ENCODE data around the gene VAV2. TPM values are rescaled to one million over a fixed set of nuclear protein-coding genes. Genes with fewer than 3 reads are reported as not detected.

VAV2 gene
- total and polyA plus RNA-seq, 2 experiments from 2014 or later: 8.1 to 28.9 TPM

DNA sequence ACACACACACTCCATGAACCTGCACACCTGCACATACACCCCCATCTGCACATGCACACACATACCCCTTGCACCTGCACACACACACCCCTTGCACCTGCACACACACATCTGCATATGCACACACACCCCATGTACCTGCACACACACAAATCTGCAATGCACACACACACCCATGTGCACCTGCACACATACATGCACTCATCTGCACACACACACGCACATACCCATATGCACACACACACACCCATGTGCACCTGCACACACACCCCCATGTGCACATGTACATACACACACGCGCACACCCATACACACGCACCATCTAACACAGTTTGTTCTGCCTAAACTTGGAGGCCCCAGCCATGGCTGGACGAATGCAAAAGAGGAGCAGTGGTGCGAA, 138.1 kb downstream of the VAV2 start:
- no peak for ATAC-seq
- 0 out of 2 replicates have a peak, but pooled peaks cover 8% of the 10 kb centered on the region for H3K79me2 ChIP-seq (replicated peaks; ENCODE audit: insufficient read depth)
- TF ChIP-seq EZH2 (IDR thresholded peaks at IDR 0.05; ENCODE audit: low read depth, unreplicated experiment): no peak

DNA sequence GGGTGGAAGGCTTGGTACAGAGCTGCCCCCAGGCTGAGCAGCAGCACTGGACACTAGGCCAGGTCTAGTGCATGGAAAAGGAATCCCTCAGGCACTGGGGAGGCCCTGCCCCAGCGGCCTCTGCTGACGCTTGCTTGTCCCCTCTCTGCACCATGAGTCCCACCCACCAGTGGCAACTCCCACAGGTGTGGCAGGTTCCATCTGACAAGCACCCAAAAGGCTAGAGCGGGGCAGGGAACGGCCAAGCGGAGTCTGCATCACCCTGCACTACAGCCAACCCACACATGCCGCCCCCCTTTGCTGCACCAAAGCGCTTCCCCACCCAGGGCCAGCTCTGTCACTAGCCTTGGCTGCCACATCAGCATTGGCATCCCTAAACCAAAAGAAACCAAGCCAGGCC, 138.8 kb downstream of the VAV2 start:
- H3K4me1 ChIP-seq (ENCODE audit: insufficient read depth): no peaks in the 10 kb centered on the region
- no peak overlapping the region for H3K4me2 ChIP-seq
- H3K4me1 Mint-ChIP-seq: peaks cover 9% of the 10 kb centered on the region
- no peak overlapping the region for H3K27ac Mint-ChIP-seq
- H3K9me3 Mint-ChIP-seq: no peaks in the 10 kb centered on the region; the same call in 2 of the 3 replicates
- no peak overlapping the region for H2AFZ ChIP-seq
- no peaks in the 10 kb centered on the region; the same call in 1 of the 2 replicates for H4K20me1 ChIP-seq (replicated peaks; ENCODE audit: insufficient read depth)
- H3K9me2 ChIP-seq (ENCODE audit: insufficient read depth): no peaks in the 10 kb centered on the region
- H3F3A ChIP-seq (replicated peaks; ENCODE audit: low read depth): no peaks in the 10 kb centered on the region
- no peak for DNase-seq (ENCODE audit: low spot score)
- H3K4me3 Mint-ChIP-seq: no peak overlapping the region
- H3K4me3 ChIP-seq: no peak overlapping the region
- no peak overlapping the region for H3K27ac ChIP-seq (ENCODE audit: low read depth)
- peaks cover 3% of the 10 kb centered on the region; the same call in 2 of the 3 replicates for H3K36me3 Mint-ChIP-seq (ENCODE audit: low read depth)
- no peak for ATAC-seq
- no peaks in the 10 kb centered on the region for H3K36me3 ChIP-seq (ENCODE audit: insufficient read depth)
- 0 out of 2 replicates have a peak, but pooled peaks cover 8% of the 10 kb centered on the region for H3K79me2 ChIP-seq (replicated peaks; ENCODE audit: insufficient read depth)
- no peaks in the 10 kb centered on the region for H3K27me3 ChIP-seq (ENCODE audit: insufficient read depth)
- H3K27me3 Mint-ChIP-seq (ENCODE audit: insufficient read depth, low read depth, poor library complexity): no peaks in the 10 kb centered on the region
- TF ChIP-seq CREB1 (CRISPR knock-in tag; IDR thresholded peaks at IDR 0.05; ENCODE audit: low read depth) (no peak), ZNF331 (CRISPR knock-in tag; IDR thresholded peaks at IDR 0.05; ENCODE audit: low read depth) (no peak), STAT1 (IDR thresholded peaks at IDR 0.05; ENCODE audit: unreplicated experiment) (no peak), POLR2AphosphoS5 (IDR thresholded peaks at IDR 0.05; ENCODE audit: low read depth) (no peak), EZH2 (IDR thresholded peaks at IDR 0.05; ENCODE audit: low read depth, unreplicated experiment) (no peak), EZH2phosphoT487 (IDR thresholded peaks at IDR 0.05; ENCODE audit: unreplicated experiment) (no peak), JUNB (IDR thresholded peaks at IDR 0.05; ENCODE audit: unreplicated experiment) (no peak), NANOG (IDR thresholded peaks at IDR 0.05; ENCODE audit: borderline replicate concordance) (no peak), ZNF114 (CRISPR knock-in tag; IDR thresholded peaks at IDR 0.05) (no peak)
- TF ChIP-seq, protein P1, sequence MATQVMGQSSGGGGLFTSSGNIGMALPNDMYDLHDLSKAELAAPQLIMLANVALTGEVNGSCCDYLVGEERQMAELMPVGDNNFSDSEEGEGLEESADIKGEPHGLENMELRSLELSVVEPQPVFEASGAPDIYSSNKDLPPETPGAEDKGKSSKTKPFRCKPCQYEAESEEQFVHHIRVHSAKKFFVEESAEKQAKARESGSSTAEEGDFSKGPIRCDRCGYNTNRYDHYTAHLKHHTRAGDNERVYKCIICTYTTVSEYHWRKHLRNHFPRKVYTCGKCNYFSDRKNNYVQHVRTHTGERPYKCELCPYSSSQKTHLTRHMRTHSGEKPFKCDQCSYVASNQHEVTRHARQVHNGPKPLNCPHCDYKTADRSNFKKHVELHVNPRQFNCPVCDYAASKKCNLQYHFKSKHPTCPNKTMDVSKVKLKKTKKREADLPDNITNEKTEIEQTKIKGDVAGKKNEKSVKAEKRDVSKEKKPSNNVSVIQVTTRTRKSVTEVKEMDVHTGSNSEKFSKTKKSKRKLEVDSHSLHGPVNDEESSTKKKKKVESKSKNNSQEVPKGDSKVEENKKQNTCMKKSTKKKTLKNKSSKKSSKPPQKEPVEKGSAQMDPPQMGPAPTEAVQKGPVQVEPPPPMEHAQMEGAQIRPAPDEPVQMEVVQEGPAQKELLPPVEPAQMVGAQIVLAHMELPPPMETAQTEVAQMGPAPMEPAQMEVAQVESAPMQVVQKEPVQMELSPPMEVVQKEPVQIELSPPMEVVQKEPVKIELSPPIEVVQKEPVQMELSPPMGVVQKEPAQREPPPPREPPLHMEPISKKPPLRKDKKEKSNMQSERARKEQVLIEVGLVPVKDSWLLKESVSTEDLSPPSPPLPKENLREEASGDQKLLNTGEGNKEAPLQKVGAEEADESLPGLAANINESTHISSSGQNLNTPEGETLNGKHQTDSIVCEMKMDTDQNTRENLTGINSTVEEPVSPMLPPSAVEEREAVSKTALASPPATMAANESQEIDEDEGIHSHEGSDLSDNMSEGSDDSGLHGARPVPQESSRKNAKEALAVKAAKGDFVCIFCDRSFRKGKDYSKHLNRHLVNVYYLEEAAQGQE (IDR thresholded peaks at IDR 0.05; ENCODE audit: unreplicated experiment): no peak
- TF ChIP-seq, protein P2, sequence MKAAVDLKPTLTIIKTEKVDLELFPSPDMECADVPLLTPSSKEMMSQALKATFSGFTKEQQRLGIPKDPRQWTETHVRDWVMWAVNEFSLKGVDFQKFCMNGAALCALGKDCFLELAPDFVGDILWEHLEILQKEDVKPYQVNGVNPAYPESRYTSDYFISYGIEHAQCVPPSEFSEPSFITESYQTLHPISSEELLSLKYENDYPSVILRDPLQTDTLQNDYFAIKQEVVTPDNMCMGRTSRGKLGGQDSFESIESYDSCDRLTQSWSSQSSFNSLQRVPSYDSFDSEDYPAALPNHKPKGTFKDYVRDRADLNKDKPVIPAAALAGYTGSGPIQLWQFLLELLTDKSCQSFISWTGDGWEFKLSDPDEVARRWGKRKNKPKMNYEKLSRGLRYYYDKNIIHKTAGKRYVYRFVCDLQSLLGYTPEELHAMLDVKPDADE (IDR thresholded peaks at IDR 0.05): no peak
- TF ChIP-seq, protein P3, sequence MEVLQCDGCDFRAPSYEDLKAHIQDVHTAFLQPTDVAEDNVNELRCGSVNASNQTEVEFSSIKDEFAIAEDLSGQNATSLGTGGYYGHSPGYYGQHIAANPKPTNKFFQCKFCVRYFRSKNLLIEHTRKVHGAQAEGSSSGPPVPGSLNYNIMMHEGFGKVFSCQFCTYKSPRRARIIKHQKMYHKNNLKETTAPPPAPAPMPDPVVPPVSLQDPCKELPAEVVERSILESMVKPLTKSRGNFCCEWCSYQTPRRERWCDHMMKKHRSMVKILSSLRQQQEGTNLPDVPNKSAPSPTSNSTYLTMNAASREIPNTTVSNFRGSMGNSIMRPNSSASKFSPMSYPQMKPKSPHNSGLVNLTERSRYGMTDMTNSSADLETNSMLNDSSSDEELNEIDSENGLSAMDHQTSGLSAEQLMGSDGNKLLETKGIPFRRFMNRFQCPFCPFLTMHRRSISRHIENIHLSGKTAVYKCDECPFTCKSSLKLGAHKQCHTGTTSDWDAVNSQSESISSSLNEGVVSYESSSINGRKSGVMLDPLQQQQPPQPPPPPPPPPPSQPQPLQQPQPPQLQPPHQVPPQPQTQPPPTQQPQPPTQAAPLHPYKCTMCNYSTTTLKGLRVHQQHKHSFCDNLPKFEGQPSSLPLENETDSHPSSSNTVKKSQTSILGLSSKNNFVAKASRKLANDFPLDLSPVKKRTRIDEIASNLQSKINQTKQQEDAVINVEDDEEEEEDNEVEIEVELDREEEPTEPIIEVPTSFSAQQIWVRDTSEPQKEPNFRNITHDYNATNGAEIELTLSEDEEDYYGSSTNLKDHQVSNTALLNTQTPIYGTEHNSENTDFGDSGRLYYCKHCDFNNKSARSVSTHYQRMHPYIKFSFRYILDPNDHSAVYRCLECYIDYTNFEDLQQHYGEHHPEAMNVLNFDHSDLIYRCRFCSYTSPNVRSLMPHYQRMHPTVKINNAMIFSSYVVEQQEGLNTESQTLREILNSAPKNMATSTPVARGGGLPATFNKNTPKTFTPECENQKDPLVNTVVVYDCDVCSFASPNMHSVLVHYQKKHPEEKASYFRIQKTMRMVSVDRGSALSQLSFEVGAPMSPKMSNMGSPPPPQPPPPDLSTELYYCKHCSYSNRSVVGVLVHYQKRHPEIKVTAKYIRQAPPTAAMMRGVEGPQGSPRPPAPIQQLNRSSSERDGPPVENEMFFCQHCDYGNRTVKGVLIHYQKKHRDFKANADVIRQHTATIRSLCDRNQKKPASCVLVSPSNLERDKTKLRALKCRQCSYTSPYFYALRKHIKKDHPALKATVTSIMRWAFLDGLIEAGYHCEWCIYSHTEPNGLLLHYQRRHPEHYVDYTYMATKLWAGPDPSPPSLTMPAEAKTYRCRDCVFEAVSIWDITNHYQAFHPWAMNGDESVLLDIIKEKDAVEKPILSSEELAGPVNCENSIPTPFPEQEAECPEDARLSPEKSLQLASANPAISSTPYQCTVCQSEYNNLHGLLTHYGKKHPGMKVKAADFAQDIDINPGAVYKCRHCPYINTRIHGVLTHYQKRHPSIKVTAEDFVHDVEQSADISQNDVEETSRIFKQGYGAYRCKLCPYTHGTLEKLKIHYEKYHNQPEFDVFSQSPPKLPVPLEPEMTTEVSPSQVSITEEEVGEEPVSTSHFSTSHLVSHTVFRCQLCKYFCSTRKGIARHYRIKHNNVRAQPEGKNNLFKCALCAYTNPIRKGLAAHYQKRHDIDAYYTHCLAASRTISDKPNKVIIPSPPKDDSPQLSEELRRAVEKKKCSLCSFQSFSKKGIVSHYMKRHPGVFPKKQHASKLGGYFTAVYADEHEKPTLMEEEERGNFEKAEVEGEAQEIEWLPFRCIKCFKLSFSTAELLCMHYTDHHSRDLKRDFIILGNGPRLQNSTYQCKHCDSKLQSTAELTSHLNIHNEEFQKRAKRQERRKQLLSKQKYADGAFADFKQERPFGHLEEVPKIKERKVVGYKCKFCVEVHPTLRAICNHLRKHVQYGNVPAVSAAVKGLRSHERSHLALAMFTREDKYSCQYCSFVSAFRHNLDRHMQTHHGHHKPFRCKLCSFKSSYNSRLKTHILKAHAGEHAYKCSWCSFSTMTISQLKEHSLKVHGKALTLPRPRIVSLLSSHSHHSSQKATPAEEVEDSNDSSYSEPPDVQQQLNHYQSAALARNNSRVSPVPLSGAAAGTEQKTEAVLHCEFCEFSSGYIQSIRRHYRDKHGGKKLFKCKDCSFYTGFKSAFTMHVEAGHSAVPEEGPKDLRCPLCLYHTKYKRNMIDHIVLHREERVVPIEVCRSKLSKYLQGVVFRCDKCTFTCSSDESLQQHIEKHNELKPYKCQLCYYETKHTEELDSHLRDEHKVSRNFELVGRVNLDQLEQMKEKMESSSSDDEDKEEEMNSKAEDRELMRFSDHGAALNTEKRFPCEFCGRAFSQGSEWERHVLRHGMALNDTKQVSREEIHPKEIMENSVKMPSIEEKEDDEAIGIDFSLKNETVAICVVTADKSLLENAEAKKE (CRISPR knock-in tag; IDR thresholded peaks at IDR 0.05): no peak

More for the DNA sequence above, 138.1 kb downstream of the VAV2 start:
- Mint-ChIP-seq H3K27ac (no peak overlapping the region), H3K36me3 (ENCODE audit: low read depth) (peaks cover 3% of the 10 kb centered on the region; the same call in 2 of the 3 replicates), H3K9me3 (no peaks in the 10 kb centered on the region; the same call in 2 of the 3 replicates), H3K27me3 (ENCODE audit: insufficient read depth, low read depth, poor library complexity) (no peaks in the 10 kb centered on the region), H3K4me1 (peaks cover 9% of the 10 kb centered on the region), H3K4me3 (no peak overlapping the region)
- Histone ChIP-seq H3F3A (replicated peaks; ENCODE audit: low read depth) (no peaks in the 10 kb centered on the region), H3K36me3 (ENCODE audit: insufficient read depth) (no peaks in the 10 kb centered on the region), H2AFZ (no peak overlapping the region), H3K4me3 (no peak overlapping the region), H3K27ac (ENCODE audit: low read depth) (no peak overlapping the region), H4K20me1 (replicated peaks; ENCODE audit: insufficient read depth) (no peaks in the 10 kb centered on the region; the same call in 1 of the 2 replicates), H3K27me3 (ENCODE audit: insufficient read depth) (no peaks in the 10 kb centered on the region), H3K9me2 (ENCODE audit: insufficient read depth) (no peaks in the 10 kb centered on the region), H3K4me1 (ENCODE audit: insufficient read depth) (no peaks in the 10 kb centered on the region), H3K4me2 (no peak overlapping the region)
- DNase-seq (ENCODE audit: low spot score): no peak

All from GM23338 (cell line).